HEK293 (cell line): ENCODE results near the gene ZBTB18.

Experiments
- GFI1B ChIP-seq: fragments of 450-650 bp; formaldehyde crosslinking; IDR thresholded peaks from 2 replicates; pipeline ENCODE4 v1.5.1; 2016; ENCODE audit warnings: missing biosample characterization, missing genetic modification characterization
- MYNN ChIP-seq: fragments of 450-650 bp; formaldehyde crosslinking; IDR thresholded peaks from 2 replicates; pipeline ENCODE4 v1.5.1; 2016; ENCODE audit warnings: missing biosample characterization, missing genetic modification characterization, borderline replicate concordance
- SALL2 ChIP-seq: fragments of 450-650 bp; formaldehyde crosslinking; IDR thresholded peaks from 2 replicates; pipeline ENCODE4 v1.5.0; 2017; ENCODE audit warnings: missing biosample characterization, mild to moderate bottlenecking, missing genetic modification characterization, borderline replicate concordance
- TCF7L2 ChIP-seq: IDR thresholded peaks from 2 replicates; pipeline ENCODE4 v1.6.1; 2011; ENCODE audit warnings: low read depth, mild to moderate bottlenecking, inconsistent platforms, low read length, moderate library complexity, borderline replicate concordance
- ZBTB8A ChIP-seq: fragments of 450-650 bp; formaldehyde crosslinking; IDR thresholded peaks from 2 replicates; pipeline ENCODE4 v1.5.1; 2016; ENCODE audit warnings: missing biosample characterization, missing genetic modification characterization
- ZNF121 ChIP-seq: fragments of 450-650 bp; formaldehyde crosslinking; IDR thresholded peaks from 2 replicates; pipeline ENCODE4 v1.5.1; 2016; ENCODE audit warnings: missing biosample characterization, missing genetic modification characterization
- ZNF350 ChIP-seq: fragments of 450-650 bp; formaldehyde crosslinking; IDR thresholded peaks from 2 replicates; pipeline ENCODE4 v1.5.0; 2017; ENCODE audit warnings: missing biosample characterization, mild to moderate bottlenecking, missing genetic modification characterization
- ZNF558 ChIP-seq: fragments of 450-650 bp; formaldehyde crosslinking; IDR thresholded peaks from 2 replicates; pipeline ENCODE4 v1.5.1; 2016; ENCODE audit warnings: missing biosample characterization, missing genetic modification characterization
- ZNF768 ChIP-seq: fragments of 450-650 bp; formaldehyde crosslinking; IDR thresholded peaks from 2 replicates; pipeline ENCODE4 v1.5.1; 2018; ENCODE audit warnings: missing biosample characterization, mild to moderate bottlenecking, missing genetic modification characterization
- ZNF830 ChIP-seq: fragments of 450-650 bp; IDR thresholded peaks from 2 replicates; pipeline ENCODE4 v1.5.0; 2018; ENCODE audit warnings: missing biosample characterization, missing genetic modification characterization, low read depth, mild to moderate bottlenecking, moderate library complexity
- TF ChIP-seq, protein P1 (sequence below): fragments of 450-650 bp; formaldehyde crosslinking; IDR thresholded peaks from 2 replicates; pipeline ENCODE4 v1.5.1; 2016; ENCODE audit warnings: missing biosample characterization, missing genetic modification characterization
- TF ChIP-seq, protein P2 (sequence below): fragments of 450-650 bp; IDR thresholded peaks from 2 replicates; pipeline ENCODE4 v1.5.1; 2018; ENCODE audit warnings: missing biosample characterization, missing genetic modification characterization
- TF ChIP-seq, protein P3 (sequence below): fragments of 450-650 bp; formaldehyde crosslinking; IDR thresholded peaks from 2 replicates; pipeline ENCODE4 v1.5.1; 2016; ENCODE audit warnings: missing biosample characterization, missing genetic modification characterization

DNA sequence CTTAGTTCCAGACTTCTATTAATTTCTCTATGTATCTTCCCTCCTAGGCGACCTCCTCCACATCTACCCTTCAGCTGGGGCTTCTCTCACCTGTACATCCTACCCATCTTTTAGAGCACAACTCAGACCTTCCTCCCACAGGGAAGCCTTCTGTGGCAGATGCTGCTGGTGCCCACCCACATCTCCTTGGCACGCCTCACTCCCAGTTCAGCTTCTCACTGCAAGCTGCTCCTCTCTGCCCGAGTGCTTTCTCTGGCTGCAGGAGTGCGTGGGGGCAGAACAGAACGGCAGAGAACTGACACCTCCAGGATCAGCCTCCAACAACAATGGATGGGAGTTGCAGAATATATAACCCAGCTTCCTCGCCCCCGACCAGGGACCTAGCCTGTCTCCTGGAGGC, 36.5 kb downstream of the ZBTB18 start:
- TF ChIP-seq ZBTB8A (tag by site-specific recombination) (no peak), ZNF768 (no peak), ZNF830 (tag by site-specific recombination) (no peak), GFI1B (tag by site-specific recombination) (no peak), SALL2 (tag by site-specific recombination) (no peak), TCF7L2 (no peak), ZNF121 (tag by site-specific recombination) (no peak), ZNF558 (tag by site-specific recombination) (no peak), ZNF350 (no peak), MYNN (no peak)
- TF ChIP-seq, protein P1, sequence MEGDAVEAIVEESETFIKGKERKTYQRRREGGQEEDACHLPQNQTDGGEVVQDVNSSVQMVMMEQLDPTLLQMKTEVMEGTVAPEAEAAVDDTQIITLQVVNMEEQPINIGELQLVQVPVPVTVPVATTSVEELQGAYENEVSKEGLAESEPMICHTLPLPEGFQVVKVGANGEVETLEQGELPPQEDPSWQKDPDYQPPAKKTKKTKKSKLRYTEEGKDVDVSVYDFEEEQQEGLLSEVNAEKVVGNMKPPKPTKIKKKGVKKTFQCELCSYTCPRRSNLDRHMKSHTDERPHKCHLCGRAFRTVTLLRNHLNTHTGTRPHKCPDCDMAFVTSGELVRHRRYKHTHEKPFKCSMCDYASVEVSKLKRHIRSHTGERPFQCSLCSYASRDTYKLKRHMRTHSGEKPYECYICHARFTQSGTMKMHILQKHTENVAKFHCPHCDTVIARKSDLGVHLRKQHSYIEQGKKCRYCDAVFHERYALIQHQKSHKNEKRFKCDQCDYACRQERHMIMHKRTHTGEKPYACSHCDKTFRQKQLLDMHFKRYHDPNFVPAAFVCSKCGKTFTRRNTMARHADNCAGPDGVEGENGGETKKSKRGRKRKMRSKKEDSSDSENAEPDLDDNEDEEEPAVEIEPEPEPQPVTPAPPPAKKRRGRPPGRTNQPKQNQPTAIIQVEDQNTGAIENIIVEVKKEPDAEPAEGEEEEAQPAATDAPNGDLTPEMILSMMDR (tag by site-specific recombination), result no peak
- TF ChIP-seq, protein P2, sequence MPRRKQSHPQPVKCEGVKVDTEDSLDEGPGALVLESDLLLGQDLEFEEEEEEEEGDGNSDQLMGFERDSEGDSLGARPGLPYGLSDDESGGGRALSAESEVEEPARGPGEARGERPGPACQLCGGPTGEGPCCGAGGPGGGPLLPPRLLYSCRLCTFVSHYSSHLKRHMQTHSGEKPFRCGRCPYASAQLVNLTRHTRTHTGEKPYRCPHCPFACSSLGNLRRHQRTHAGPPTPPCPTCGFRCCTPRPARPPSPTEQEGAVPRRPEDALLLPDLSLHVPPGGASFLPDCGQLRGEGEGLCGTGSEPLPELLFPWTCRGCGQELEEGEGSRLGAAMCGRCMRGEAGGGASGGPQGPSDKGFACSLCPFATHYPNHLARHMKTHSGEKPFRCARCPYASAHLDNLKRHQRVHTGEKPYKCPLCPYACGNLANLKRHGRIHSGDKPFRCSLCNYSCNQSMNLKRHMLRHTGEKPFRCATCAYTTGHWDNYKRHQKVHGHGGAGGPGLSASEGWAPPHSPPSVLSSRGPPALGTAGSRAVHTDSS, result no peak
- TF ChIP-seq, protein P3, sequence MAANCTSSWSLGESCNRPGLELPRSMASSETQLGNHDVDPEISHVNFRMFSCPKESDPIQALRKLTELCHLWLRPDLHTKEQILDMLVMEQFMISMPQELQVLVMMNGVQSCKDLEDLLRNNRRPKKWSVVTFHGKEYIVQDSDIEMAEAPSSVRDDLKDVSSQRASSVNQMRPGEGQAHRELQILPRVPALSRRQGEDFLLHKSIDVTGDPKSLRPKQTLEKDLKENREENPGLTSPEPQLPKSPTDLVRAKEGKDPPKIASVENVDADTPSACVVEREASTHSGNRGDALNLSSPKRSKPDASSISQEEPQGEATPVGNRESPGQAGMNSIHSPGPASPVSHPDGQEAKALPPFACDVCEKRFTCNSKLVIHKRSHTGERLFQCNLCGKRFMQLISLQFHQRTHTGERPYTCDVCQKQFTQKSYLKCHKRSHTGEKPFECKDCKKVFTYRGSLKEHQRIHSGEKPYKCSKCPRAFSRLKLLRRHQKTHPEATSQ (tag by site-specific recombination), result no peak
